T-helper 1 cell treated with Interleukin-12 subunit alpha and Interleukin-12 subunit beta and Interleukin-4 antibody, amounts not matched to agents 30 μg/mL and 1 μg/mL, for 36 hours (primary cell): ENCODE data around the gene SLIT1.

ENCODE experiments used
- H3K27ac Mint-ChIP-seq: one replicate; pipeline ENCODE4 v1.8.0; 2021; ENCODE audit warnings: mild to moderate bottlenecking, mixed read lengths
- H3K27me3 Mint-ChIP-seq: one replicate; pipeline ENCODE4 v1.8.0; 2021; ENCODE audit warnings: low read depth, mixed read lengths
- H3K36me3 Mint-ChIP-seq: one replicate; pipeline ENCODE4 v1.8.0; 2021; ENCODE audit warnings: low read depth, mixed read lengths
- H3K4me1 Mint-ChIP-seq: one replicate; pipeline ENCODE4 v1.8.0; 2021; ENCODE audit warnings: low read depth, mixed read lengths
- H3K4me3 Mint-ChIP-seq: one replicate; pipeline ENCODE4 v1.8.0; 2021; ENCODE audit warnings: mild to moderate bottlenecking, moderate library complexity, mixed read lengths
- H3K9me3 Mint-ChIP-seq: one replicate; pipeline ENCODE4 v1.8.0; 2021; ENCODE audit warnings: mixed read lengths

Gene SLIT1

GRCh38 chr10:97150013-97150595 lies 35.7 kb downstream of the SLIT1 start:
- Mint-ChIP-seq H3K9me3 (no peaks in the 10 kb centered on the region), H3K4me3 (no peak overlapping the region), H3K27ac (no peak overlapping the region), H3K27me3 (peaks cover 5% of the 10 kb centered on the region), H3K36me3 (no peaks in the 10 kb centered on the region), H3K4me1 (no peaks in the 10 kb centered on the region)

- no peak overlapping the region for H3K27ac Mint-ChIP-seq
- H3K36me3 Mint-ChIP-seq = no peaks in the 10 kb centered on the region
- H3K27me3 Mint-ChIP-seq = peaks cover 7% of the 10 kb centered on the region
- H3K4me3 Mint-ChIP-seq = no peak overlapping the region
- no peaks in the 10 kb centered on the region for H3K4me1 Mint-ChIP-seq
- H3K9me3 Mint-ChIP-seq = no peaks in the 10 kb centered on the region
Measured at GRCh38 chr10:97149079-97149531, 36.7 kb downstream of the SLIT1 start.

GRCh38 chr10:97144297-97144696 lies 41.5 kb downstream of the SLIT1 start:
- no peaks in the 10 kb centered on the region for H3K9me3 Mint-ChIP-seq
- no peak overlapping the region for H3K4me3 Mint-ChIP-seq
- no peaks in the 10 kb centered on the region for H3K4me1 Mint-ChIP-seq
- H3K27ac Mint-ChIP-seq = no peak overlapping the region
- no peaks in the 10 kb centered on the region for H3K36me3 Mint-ChIP-seq
- H3K27me3 Mint-ChIP-seq = peaks cover 25% of the 10 kb centered on the region

- no peaks in the 10 kb centered on the region for H3K36me3 Mint-ChIP-seq
- peaks cover 23% of the 10 kb centered on the region for H3K27me3 Mint-ChIP-seq
- H3K27ac Mint-ChIP-seq = no peak overlapping the region
- no peak overlapping the region for H3K4me3 Mint-ChIP-seq
- no peaks in the 10 kb centered on the region for H3K9me3 Mint-ChIP-seq
- no peaks in the 10 kb centered on the region for H3K4me1 Mint-ChIP-seq
Measured at GRCh38 chr10:97142834-97143233, 42.9 kb downstream of the SLIT1 start.

GRCh38 chr10:97140902-97141745 lies 44.6 kb downstream of the SLIT1 start:
- Mint-ChIP-seq H3K36me3 (no peaks in the 10 kb centered on the region), H3K27me3 (peaks cover 20% of the 10 kb centered on the region), H3K9me3 (no peaks in the 10 kb centered on the region), H3K4me1 (no peaks in the 10 kb centered on the region), H3K4me3 (no peak overlapping the region), H3K27ac (no peak overlapping the region)

GRCh38 chr10:97140049-97140846 lies 45.5 kb downstream of the SLIT1 start:
- Mint-ChIP-seq H3K4me1 (no peaks in the 10 kb centered on the region), H3K9me3 (no peaks in the 10 kb centered on the region), H3K36me3 (no peaks in the 10 kb centered on the region), H3K27me3 (peaks cover 20% of the 10 kb centered on the region), H3K4me3 (no peak overlapping the region), H3K27ac (no peak overlapping the region)

- Mint-ChIP-seq H3K4me1 (no peaks in the 10 kb centered on the region), H3K4me3 (no peak overlapping the region), H3K27ac (no peak overlapping the region), H3K36me3 (no peaks in the 10 kb centered on the region), H3K9me3 (no peaks in the 10 kb centered on the region), H3K27me3 (peaks cover 20% of the 10 kb centered on the region)
Measured at GRCh38 chr10:97139651-97140048, 46.1 kb downstream of the SLIT1 start.

GRCh38 chr10:97138846-97139245 lies 46.9 kb downstream of the SLIT1 start:
- Mint-ChIP-seq H3K9me3 (no peaks in the 10 kb centered on the region), H3K27ac (no peak overlapping the region), H3K36me3 (no peaks in the 10 kb centered on the region), H3K27me3 (peaks cover 15% of the 10 kb centered on the region), H3K4me1 (no peaks in the 10 kb centered on the region), H3K4me3 (no peak overlapping the region)

- Mint-ChIP-seq H3K27ac (no peak overlapping the region), H3K36me3 (no peaks in the 10 kb centered on the region), H3K9me3 (no peaks in the 10 kb centered on the region), H3K27me3 (peaks cover 12% of the 10 kb centered on the region), H3K4me3 (no peak overlapping the region), H3K4me1 (no peaks in the 10 kb centered on the region)
Measured at GRCh38 chr10:97138174-97138573, 47.6 kb downstream of the SLIT1 start.

- Mint-ChIP-seq H3K4me3 (no peak overlapping the region), H3K27me3 (peaks cover 11% of the 10 kb centered on the region), H3K36me3 (no peaks in the 10 kb centered on the region), H3K27ac (no peak overlapping the region), H3K4me1 (no peaks in the 10 kb centered on the region), H3K9me3 (no peaks in the 10 kb centered on the region)
Measured at GRCh38 chr10:97136756-97137155, 49.0 kb downstream of the SLIT1 start.

GRCh38 chr10:97135464-97135863 lies 50.3 kb downstream of the SLIT1 start:
- Mint-ChIP-seq H3K27ac (no peak overlapping the region), H3K9me3 (no peaks in the 10 kb centered on the region), H3K4me1 (no peaks in the 10 kb centered on the region), H3K4me3 (no peak overlapping the region), H3K36me3 (no peaks in the 10 kb centered on the region), H3K27me3 (peaks cover 6% of the 10 kb centered on the region)

GRCh38 chr10:97134983-97135382 lies 50.8 kb downstream of the SLIT1 start:
- H3K9me3 Mint-ChIP-seq = no peaks in the 10 kb centered on the region
- no peaks in the 10 kb centered on the region for H3K4me1 Mint-ChIP-seq
- no peak overlapping the region for H3K4me3 Mint-ChIP-seq
- H3K36me3 Mint-ChIP-seq = no peaks in the 10 kb centered on the region
- H3K27ac Mint-ChIP-seq = no peak overlapping the region
- peaks cover under 1% of the 10 kb centered on the region for H3K27me3 Mint-ChIP-seq

GRCh38 chr10:97134110-97134509 lies 51.6 kb downstream of the SLIT1 start:
- H3K36me3 Mint-ChIP-seq = no peaks in the 10 kb centered on the region
- H3K4me3 Mint-ChIP-seq = no peak overlapping the region
- no peak overlapping the region for H3K27ac Mint-ChIP-seq
- H3K4me1 Mint-ChIP-seq = no peaks in the 10 kb centered on the region
- H3K27me3 Mint-ChIP-seq = no peaks in the 10 kb centered on the region
- no peaks in the 10 kb centered on the region for H3K9me3 Mint-ChIP-seq

- H3K4me3 Mint-ChIP-seq = no peak overlapping the region
Measured at GRCh38 chr10:97132273-97132672, 53.5 kb downstream of the SLIT1 start.

GRCh38 chr10:97131666-97132065 lies 54.1 kb downstream of the SLIT1 start:
- H3K4me1 Mint-ChIP-seq = no peaks in the 10 kb centered on the region
- H3K4me3 Mint-ChIP-seq = no peak overlapping the region
- H3K36me3 Mint-ChIP-seq = no peaks in the 10 kb centered on the region
- H3K9me3 Mint-ChIP-seq = no peaks in the 10 kb centered on the region
- no peaks in the 10 kb centered on the region for H3K27me3 Mint-ChIP-seq
- no peak overlapping the region for H3K27ac Mint-ChIP-seq

More at GRCh38 chr10:97132273-97132672, 53.5 kb downstream of the SLIT1 start:
- H3K27me3 Mint-ChIP-seq = no peaks in the 10 kb centered on the region
- H3K9me3 Mint-ChIP-seq = no peaks in the 10 kb centered on the region
- no peaks in the 10 kb centered on the region for H3K36me3 Mint-ChIP-seq
- no peak overlapping the region for H3K27ac Mint-ChIP-seq
- no peaks in the 10 kb centered on the region for H3K4me1 Mint-ChIP-seq
